ENCODE results near the gene PPARG.
"Not testable (repeated sequence)": the region's sequence is repeated elsewhere in the genome, so short reads cannot be mapped to it uniquely, and the experiment has no call there.

PPARG gene

DNA sequence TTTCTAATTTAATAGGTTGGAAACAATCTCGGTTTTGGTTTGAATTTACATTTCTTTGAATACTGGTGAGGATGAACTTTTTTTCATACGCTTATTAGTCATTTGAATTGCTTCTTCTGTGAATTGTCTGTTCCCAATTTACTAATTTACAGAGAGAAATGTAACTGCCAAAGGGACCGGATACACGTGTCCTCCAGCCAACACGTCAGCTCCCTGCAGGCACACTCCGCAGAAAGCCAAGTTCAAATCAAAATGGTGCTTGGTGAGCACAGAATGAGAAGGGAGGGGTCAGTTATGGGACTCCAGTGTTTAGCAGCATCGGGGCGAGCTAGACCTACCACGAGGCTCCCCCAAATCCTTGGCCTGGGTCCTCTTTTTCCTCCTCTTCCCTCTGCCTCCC lies 184.6 kb downstream of the PPARG start:
- H3K4me3 Mint-ChIP-seq = no peak overlapping the region
- no peaks in the 10 kb centered on the region for H3K27me3 Mint-ChIP-seq (ENCODE audit: low read depth)
- H3K36me3 Mint-ChIP-seq (ENCODE audit: low read depth) = no peaks in the 10 kb centered on the region
- no peak overlapping the region for H3K27ac Mint-ChIP-seq
- H3K9me3 Mint-ChIP-seq = no peaks in the 10 kb centered on the region
- H3K4me1 Mint-ChIP-seq (ENCODE audit: low read depth) = peaks cover 2% of the 10 kb centered on the region

DNA sequence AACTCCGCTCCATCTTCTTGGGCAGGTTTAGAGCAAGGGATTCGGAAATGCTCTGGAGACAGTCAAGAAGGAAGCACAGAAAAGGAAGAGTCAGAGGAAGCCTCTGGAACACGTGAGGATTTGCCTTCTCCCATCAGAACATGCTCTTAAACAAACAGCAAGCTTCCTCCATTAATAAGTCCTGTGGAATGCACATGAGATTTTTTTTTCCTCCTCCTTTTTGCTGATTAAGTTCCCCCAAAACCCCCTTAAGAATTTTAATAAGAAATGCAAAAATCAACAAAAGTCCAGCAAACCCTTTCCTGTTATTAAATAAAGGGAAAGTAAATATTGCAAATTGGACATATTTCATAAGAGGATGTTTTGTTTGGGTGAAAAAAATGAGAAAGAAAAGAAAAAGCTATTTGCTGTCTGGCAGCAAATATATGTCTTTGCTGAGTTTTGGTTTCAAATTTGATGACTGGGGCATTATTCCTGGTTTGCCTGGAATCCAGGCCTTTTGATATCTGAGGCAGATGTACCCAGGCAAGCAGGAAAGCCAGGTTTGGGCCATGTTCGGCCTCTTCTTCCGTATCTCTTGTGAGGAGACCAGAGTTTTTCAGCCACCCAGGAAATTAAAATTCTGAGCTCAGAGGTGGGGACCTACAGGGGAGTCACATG lies 187.5 kb downstream of the PPARG start:
- Mint-ChIP-seq H3K4me1 (ENCODE audit: low read depth) (peaks cover 2% of the 10 kb centered on the region), H3K4me3 (no peak overlapping the region), H3K27ac (no peak overlapping the region), H3K36me3 (ENCODE audit: low read depth) (no peaks in the 10 kb centered on the region), H3K27me3 (ENCODE audit: low read depth) (no peaks in the 10 kb centered on the region), H3K9me3 (no peaks in the 10 kb centered on the region)

DNA sequence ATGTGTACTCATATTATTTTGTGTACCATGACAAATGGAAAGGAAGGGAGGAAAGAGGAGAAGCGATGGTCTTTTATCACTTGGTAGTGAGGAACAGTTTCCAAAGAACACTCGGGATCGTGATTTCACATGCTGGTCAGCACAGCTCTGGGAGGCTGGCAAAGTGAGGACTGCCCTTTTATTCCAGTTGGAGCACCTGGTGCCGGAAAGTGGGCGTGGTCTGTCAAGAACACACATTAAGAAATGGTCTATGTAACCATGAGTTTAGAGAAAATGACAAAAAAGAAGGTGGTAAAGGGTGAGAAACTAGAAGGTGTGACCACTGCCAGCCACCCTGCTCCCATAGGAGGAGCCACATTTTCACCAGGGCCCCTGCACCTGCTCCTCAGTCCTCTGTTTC lies 188.4 kb downstream of the PPARG start:
- Mint-ChIP-seq H3K27me3 (ENCODE audit: low read depth) (no peaks in the 10 kb centered on the region), H3K9me3 (no peaks in the 10 kb centered on the region), H3K27ac (no peak overlapping the region), H3K4me1 (ENCODE audit: low read depth) (peaks cover 2% of the 10 kb centered on the region), H3K4me3 (no peak overlapping the region), H3K36me3 (ENCODE audit: low read depth) (no peaks in the 10 kb centered on the region)

DNA sequence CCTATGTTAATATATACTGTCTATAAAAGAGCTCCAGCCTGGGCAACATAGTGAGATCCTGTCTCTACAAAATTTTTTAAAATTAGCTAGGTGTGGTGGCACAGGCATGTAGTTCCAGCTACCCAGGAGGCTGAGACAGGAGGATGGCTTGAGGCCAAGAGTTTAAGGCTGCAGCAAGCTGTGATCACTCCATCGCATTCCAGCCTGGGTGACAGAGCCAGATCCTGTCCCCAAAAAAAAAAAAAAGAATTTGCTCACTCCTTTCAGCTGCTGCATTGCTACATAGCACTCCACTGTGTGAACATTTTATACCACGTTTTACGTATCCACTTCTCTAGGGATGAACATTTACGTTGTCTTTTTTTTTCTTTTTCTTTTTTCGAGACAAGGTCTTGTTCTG lies 189.5 kb downstream of the PPARG start:
- H3K27ac Mint-ChIP-seq = no peak overlapping the region
- peaks cover 6% of the 10 kb centered on the region for H3K4me1 Mint-ChIP-seq (ENCODE audit: low read depth)
- H3K9me3 Mint-ChIP-seq = no peaks in the 10 kb centered on the region
- H3K27me3 Mint-ChIP-seq (ENCODE audit: low read depth) = no peaks in the 10 kb centered on the region
- H3K4me3 Mint-ChIP-seq = no peak overlapping the region
- no peaks in the 10 kb centered on the region for H3K36me3 Mint-ChIP-seq (ENCODE audit: low read depth)

DNA sequence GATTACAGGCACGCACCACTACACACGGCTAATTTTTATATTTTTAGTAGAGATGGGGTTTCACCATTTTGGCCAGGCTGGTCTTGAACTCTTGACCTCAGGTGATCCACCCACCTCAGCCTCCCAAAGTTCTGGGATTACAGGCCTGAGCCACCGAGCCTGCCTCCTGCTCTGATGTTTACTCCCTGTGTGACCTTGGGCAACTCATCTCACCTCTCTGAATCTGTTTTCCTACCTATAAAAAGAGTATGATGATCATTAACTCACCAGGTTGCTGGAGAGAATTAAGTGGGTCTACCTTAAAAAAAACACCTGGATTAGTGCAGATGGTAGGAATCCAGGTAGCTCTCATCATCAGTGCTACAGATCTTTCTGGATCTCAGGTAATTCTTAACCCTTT lies 190.3 kb downstream of the PPARG start:
- H3K27me3 Mint-ChIP-seq (ENCODE audit: low read depth); H3K36me3 Mint-ChIP-seq (ENCODE audit: low read depth); H3K27ac Mint-ChIP-seq; H3K4me3 Mint-ChIP-seq; H3K9me3 Mint-ChIP-seq: not testable (repeated sequence)
- H3K4me1 Mint-ChIP-seq (ENCODE audit: low read depth) = peaks cover 14% of the 10 kb centered on the region

- no peaks in the 10 kb centered on the region for H3K9me3 Mint-ChIP-seq
- no peaks in the 10 kb centered on the region for H3K27me3 Mint-ChIP-seq (ENCODE audit: low read depth)
- no peaks in the 10 kb centered on the region for H3K36me3 Mint-ChIP-seq (ENCODE audit: low read depth)
- H3K4me3 Mint-ChIP-seq = no peak overlapping the region
- H3K27ac Mint-ChIP-seq = no peak overlapping the region
- H3K4me1 Mint-ChIP-seq (ENCODE audit: low read depth) = peaks cover 17% of the 10 kb centered on the region
Measured at GRCh38 chr3:12479919-12480427, 191.1 kb downstream of the PPARG start.

DNA sequence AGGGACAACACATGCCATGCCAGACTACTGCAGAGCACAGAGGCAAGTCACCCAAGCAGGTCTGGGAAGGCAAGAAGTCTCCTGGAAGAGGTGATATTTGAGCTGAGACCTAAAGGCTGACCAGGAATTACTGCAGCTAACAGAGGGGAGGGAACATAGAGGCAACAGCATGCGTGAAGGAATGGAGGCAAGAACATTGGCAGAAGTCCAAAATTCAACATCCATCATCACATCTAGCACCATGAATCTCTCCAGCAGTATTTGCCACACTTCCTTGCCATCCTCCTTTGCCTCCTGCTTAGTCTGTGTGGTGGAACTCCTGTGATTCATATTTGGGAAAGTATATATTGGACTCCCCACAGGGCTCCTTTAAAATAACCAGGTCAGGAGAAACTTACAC lies 194.5 kb downstream of the PPARG start:
- Mint-ChIP-seq H3K9me3 (no peaks in the 10 kb centered on the region), H3K27me3 (ENCODE audit: low read depth) (no peaks in the 10 kb centered on the region), H3K4me3 (peak overlapping the region; percentile 95), H3K27ac (peak overlapping the region; percentile 91), H3K36me3 (ENCODE audit: low read depth) (no peaks in the 10 kb centered on the region), H3K4me1 (ENCODE audit: low read depth) (peaks cover 22% of the 10 kb centered on the region)

DNA sequence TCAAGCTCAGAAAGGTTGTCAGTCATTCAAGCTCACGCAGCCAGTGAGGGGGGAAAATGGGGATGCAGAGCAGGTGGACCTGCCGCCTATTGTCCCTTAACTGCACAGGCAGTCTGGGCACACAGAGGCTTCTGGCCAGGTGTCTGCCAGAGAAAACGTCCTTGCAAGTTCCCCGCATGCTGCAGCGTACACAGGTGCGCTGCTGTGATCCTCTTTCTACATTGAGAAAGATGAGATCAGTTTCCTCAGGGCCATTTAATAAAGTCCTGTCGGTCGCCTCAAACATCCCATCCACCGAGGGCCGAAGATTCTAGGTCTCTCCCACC lies 195.0 kb downstream of the PPARG start:
- peaks cover 22% of the 10 kb centered on the region for H3K4me1 Mint-ChIP-seq (ENCODE audit: low read depth)

More for the DNA sequence above, 195.0 kb downstream of the PPARG start:
- Mint-ChIP-seq H3K27ac (peak overlapping the region; percentile 91), H3K9me3 (no peaks in the 10 kb centered on the region), H3K27me3 (ENCODE audit: low read depth) (no peaks in the 10 kb centered on the region), H3K4me3 (peak overlapping the region; percentile 95), H3K36me3 (ENCODE audit: low read depth) (no peaks in the 10 kb centered on the region)

Measured in T-helper 1 cell treated with Interleukin-12 subunit alpha and Interleukin-12 subunit beta and Interleukin-4 antibody, amounts not matched to agents 30 μg/mL and 1 μg/mL, for 36 hours (primary cell).